ENCODE data around the gene COX6B1.

The COX6B1 gene

GRCh38 chr19:35656700-35657099 is 8.6 kb downstream of the COX6B1 start:
- no peak for DNase-seq (ENCODE audit: low read depth)
- no peak overlapping the region for H3K4me3 ChIP-seq (ENCODE audit: low read depth, low read length)
- TF ChIP-seq MYC (IDR thresholded peaks at IDR 0.05; ENCODE audit: low read depth, low read length) (no peak), CTCF (IDR thresholded peaks at IDR 0.05; ENCODE audit: low read depth, low read length) (no peak), MAX (IDR thresholded peaks at IDR 0.05; ENCODE audit: low read depth, low read length) (no peak), POLR2A (IDR thresholded peaks at IDR 0.05; ENCODE audit: extremely low read depth, insufficient read length) (no peak)

GRCh38 chr19:35657904-35658700 is 10.0 kb downstream of the COX6B1 start:
- no peak for DNase-seq (ENCODE audit: low read depth)
- TF ChIP-seq MYC (IDR thresholded peaks at IDR 0.05; ENCODE audit: low read depth, low read length) = no peak
- no peak overlapping the region for H3K4me3 ChIP-seq (ENCODE audit: low read depth, low read length)

- H3K4me3 ChIP-seq (ENCODE audit: low read depth, low read length) = no peak overlapping the region
- no peak for DNase-seq (ENCODE audit: low read depth)
- TF ChIP-seq MAX (IDR thresholded peaks at IDR 0.05; ENCODE audit: low read depth, low read length) = no peak
- no peak for TF ChIP-seq MYC (IDR thresholded peaks at IDR 0.05; ENCODE audit: low read depth, low read length)
- no peak for TF ChIP-seq CTCF (IDR thresholded peaks at IDR 0.05; ENCODE audit: low read depth, low read length)
- TF ChIP-seq POLR2A (IDR thresholded peaks at IDR 0.05; ENCODE audit: extremely low read depth, insufficient read length) = no peak
These were observed 13.8 kb downstream of the COX6B1 start for GRCh38 chr19:35661995-35662340.

- H3K4me3 ChIP-seq (ENCODE audit: low read depth, low read length) = no peak overlapping the region
- no peak for TF ChIP-seq MYC (IDR thresholded peaks at IDR 0.05; ENCODE audit: low read depth, low read length)
- TF ChIP-seq MAX (IDR thresholded peaks at IDR 0.05; ENCODE audit: low read depth, low read length) = no peak
- DNase-seq (ENCODE audit: low read depth) = no peak
These were observed 15.9 kb downstream of the COX6B1 start for GRCh38 chr19:35663981-35664380.

- no peak for DNase-seq (ENCODE audit: low read depth)
- H3K4me3 ChIP-seq (ENCODE audit: low read depth, low read length) = no peak overlapping the region
- TF ChIP-seq POLR2A (IDR thresholded peaks at IDR 0.05; ENCODE audit: extremely low read depth, insufficient read length) (no peak), MAX (IDR thresholded peaks at IDR 0.05; ENCODE audit: low read depth, low read length) (no peak), CTCF (IDR thresholded peaks at IDR 0.05; ENCODE audit: low read depth, low read length) (no peak), MYC (IDR thresholded peaks at IDR 0.05; ENCODE audit: low read depth, low read length) (no peak)
These were observed 17.0 kb downstream of the COX6B1 start for GRCh38 chr19:35665157-35665556.

GRCh38 chr19:35665604-35666003 is 17.5 kb downstream of the COX6B1 start:
- no peak for TF ChIP-seq MYC (IDR thresholded peaks at IDR 0.05; ENCODE audit: low read depth, low read length)
- no peak for TF ChIP-seq MAX (IDR thresholded peaks at IDR 0.05; ENCODE audit: low read depth, low read length)
- TF ChIP-seq CTCF (IDR thresholded peaks at IDR 0.05; ENCODE audit: low read depth, low read length) = no peak
- TF ChIP-seq POLR2A (IDR thresholded peaks at IDR 0.05; ENCODE audit: extremely low read depth, insufficient read length) = no peak
- DNase-seq (ENCODE audit: low read depth) = no peak
- H3K4me3 ChIP-seq (ENCODE audit: low read depth, low read length) = no peak overlapping the region

Data from NB4 (cell line).